HCT116 (cell line): ENCODE results near the gene DIAPH3. TPM values are rescaled to one million over a fixed set of nuclear protein-coding genes. Genes with fewer than 3 reads are reported as not detected.

ENCODE experiments used
- ATAC-seq: fragments of 200-7000 bp; cut with Tn5 transposase; 2 replicates; pipeline ENCODE4 v1.9.1; 2020; ENCODE audit warnings: mild to moderate bottlenecking, moderate library complexity
- BruUV-seq: library from RNA; stranded (reverse); fragments of 400-500 nt; replicated peaks from 2 replicates; lab custom pipeline; 2021; lab: Mats Ljungman, UMichigan
- CTCF ChIA-PET: fragments of 300-600 bp; sonication (Branson Sonifier 250); formaldehyde crosslinking; loops from one replicate; lab custom pipeline; 2021; ENCODE audit warnings: antibody characterized with exemption; lab: Charles Lee
- POLR2A ChIA-PET: fragments of 300-600, 350-600 bp; sonication (Branson Sonifier 250); formaldehyde crosslinking; loops from one replicate; lab custom pipeline; 2021; ENCODE audit warnings: antibody characterized with exemption; lab: Charles Lee
- RAD21 ChIA-PET, 2 experiments: fragments of 300-600 bp; sonication (Branson Sonifier 250); formaldehyde crosslinking; loops; one replicate each; lab custom pipeline; 2023; ENCODE audit warnings: low total read pairs in 2 of 2; ENCODE audit not compliant: uncharacterized antibody in 2 of 2, unreplicated experiment in 2 of 2, low non-redundant PET in 1 of 2; lab: Charles Lee
- DNase-seq: peaks from one replicate; pipeline ENCODE4 v3.0.0-alpha.2; 2010; ENCODE audit warnings: low read depth, low spot score
- H2AFZ ChIP-seq: fragments of 200-600 bp; shearing (Covaris generic), sonication (generic); 2 replicates; pipeline ENCODE4 v1.6.1; 2017; ENCODE audit warnings: low read depth, mixed run types, mixed read lengths, antibody characterized with exemption, low read length; ENCODE audit not compliant: poor library complexity, severe bottlenecking
- H3K27ac ChIP-seq: 2 replicates; pipeline ENCODE4 v1.5.1; 2012; ENCODE audit warnings: low read depth, low read length
- H3K27me3 ChIP-seq: fragments of 200-600 bp; sonication (generic); 2 replicates; pipeline ENCODE4 v1.6.1; 2016; ENCODE audit warnings: mixed run types, low read length, mixed read lengths; ENCODE audit not compliant: insufficient read depth
- H3K36me3 ChIP-seq, 2 experiments: fragments of 200-500 bp in 1 of 2; fragments of 200-600 bp in 1 of 2; sonication (Bioruptor generic) in 1 of 2; sonication (generic) in 1 of 2; 2 replicates each; pipeline versions ENCODE4 v1.5.1 to v1.6.1; 2014 to 2016; ENCODE audit warnings: low read length in 2 of 2, inconsistent platforms in 1 of 2, mixed read lengths in 1 of 2, mixed run types in 1 of 2; ENCODE audit not compliant: insufficient read depth in 2 of 2, control insufficient read depth in 1 of 2
- H3K4me1 ChIP-seq, 2 experiments: fragments of 200-600 bp in 1 of 2; sonication (generic) in 1 of 2; 2 replicates each; pipeline versions ENCODE4 v1.5.1 to v1.6.1; 2012 to 2017; ENCODE audit warnings: low read length in 2 of 2, inconsistent platforms in 1 of 2, mild to moderate bottlenecking in 1 of 2, mixed read lengths in 1 of 2, mixed run types in 1 of 2, moderate library complexity in 1 of 2; ENCODE audit not compliant: insufficient read depth in 2 of 2, control insufficient read depth in 1 of 2
- H3K4me2 ChIP-seq: fragments of 200-600 bp; sonication (generic); 2 replicates; pipeline ENCODE4 v1.6.1; 2017; ENCODE audit warnings: mixed run types, low read length, mixed read lengths
- H3K4me3 ChIP-seq, 2 experiments: fragments of 200-600 bp in 1 of 2; sonication (generic) in 1 of 2; replicated peaks in 1 of 2; 2 replicates each; pipeline ENCODE4 v1.5.1; 2011 to 2016; ENCODE audit warnings: low read length in 2 of 2, control low read depth in 1 of 2, low read depth in 1 of 2, mild to moderate bottlenecking in 1 of 2, mixed read lengths in 1 of 2, mixed run types in 1 of 2
- H3K79me2 ChIP-seq: fragments of 200-600 bp; sonication (generic); 2 replicates; pipeline ENCODE4 v1.6.1; 2017; ENCODE audit warnings: mild to moderate bottlenecking, mixed run types, low read length, moderate library complexity, mixed read lengths; ENCODE audit not compliant: insufficient read depth
- H3K9ac ChIP-seq: fragments of 200-600 bp; sonication (generic); 2 replicates; pipeline ENCODE4 v1.6.1; 2016; ENCODE audit warnings: low read length, mixed read lengths
- H3K9me2 ChIP-seq: fragments of 200-600 bp; sonication (generic), shearing (Covaris generic); 2 replicates; pipeline ENCODE4 v1.6.1; 2017; ENCODE audit warnings: mixed run types, mild to moderate bottlenecking, moderate library complexity; ENCODE audit not compliant: insufficient read depth
- H3K9me3 ChIP-seq, 2 experiments: fragments of 200-500 bp in 1 of 2; fragments of 200-600 bp in 1 of 2; sonication (Bioruptor generic) in 1 of 2; sonication (generic) in 1 of 2; 2 replicates each; pipeline ENCODE4 v1.6.1; 2014 to 2017; ENCODE audit warnings: low read length in 2 of 2, mixed read lengths in 2 of 2, inconsistent platforms in 1 of 2, low read depth in 1 of 2, mild to moderate bottlenecking in 1 of 2, mixed run types in 1 of 2, moderate library complexity in 1 of 2; ENCODE audit not compliant: control insufficient read depth in 1 of 2, insufficient read depth in 1 of 2
- H4K20me1 ChIP-seq: fragments of 200-600 bp; sonication (generic), shearing (Covaris generic); 2 replicates; pipeline ENCODE4 v1.6.1; 2017; ENCODE audit warnings: mixed run types, mild to moderate bottlenecking, moderate library complexity; ENCODE audit not compliant: insufficient read depth
- CBX3 ChIP-seq: IDR thresholded peaks from 2 replicates; pipeline ENCODE4 v1.6.1; 2012; ENCODE audit warnings: low read depth
- EGR1 ChIP-seq: IDR thresholded peaks from 2 replicates; pipeline ENCODE4 v1.6.1; 2012; ENCODE audit warnings: low read depth
- EZH2 ChIP-seq: fragments of 200-600 bp; sonication (generic); IDR thresholded peaks from 2 replicates; pipeline ENCODE4 v1.6.1; 2017; ENCODE audit warnings: antibody characterized with exemption, mixed run types
- EZH2phosphoT487 ChIP-seq: fragments of 200-600 bp; IDR thresholded peaks from 2 replicates; pipeline ENCODE4 v1.6.1; 2018; ENCODE audit warnings: antibody characterized with exemption, borderline replicate concordance
- FOSL1 ChIP-seq: IDR thresholded peaks from 2 replicates; pipeline ENCODE4 v1.6.1; 2012; ENCODE audit warnings: low read depth
- POLR2A ChIP-seq: IDR thresholded peaks from 2 replicates; pipeline ENCODE4 v1.7.0; 2011; ENCODE audit warnings: borderline replicate concordance; ENCODE audit not compliant: insufficient read depth, insufficient read length; ENCODE audit errors: extremely low read depth
- POLR2AphosphoS5 ChIP-seq: IDR thresholded peaks from 2 replicates; pipeline ENCODE4 v1.6.1; 2011; ENCODE audit warnings: mild to moderate bottlenecking, low read depth, low read length, moderate library complexity
- RAD21 ChIP-seq: IDR thresholded peaks from 2 replicates; pipeline ENCODE4 v1.6.1; 2012; ENCODE audit warnings: low read depth, mild to moderate bottlenecking
- SP1 ChIP-seq: IDR thresholded peaks from 2 replicates; pipeline ENCODE4 v1.6.1; 2012; ENCODE audit warnings: low read depth
- SRF ChIP-seq: IDR thresholded peaks from 2 replicates; pipeline ENCODE4 v1.6.1; 2012; ENCODE audit warnings: low read depth
- YY1 ChIP-seq: IDR thresholded peaks from 2 replicates; pipeline ENCODE4 v1.6.1; 2011; ENCODE audit warnings: low read length, low read depth, moderate library complexity, mild to moderate bottlenecking; ENCODE audit not compliant: insufficient replicate concordance; ENCODE audit errors: extremely low read depth
- ZBTB33 ChIP-seq: IDR thresholded peaks from 2 replicates; pipeline ENCODE4 v1.6.1; 2011; ENCODE audit warnings: mild to moderate bottlenecking, low read length, moderate library complexity; ENCODE audit not compliant: insufficient replicate concordance; ENCODE audit errors: extremely low read depth
- ZNF274 ChIP-seq: fragments of 200-500 bp; sonication (Bioruptor generic); IDR thresholded peaks from 2 replicates; pipeline ENCODE4 v1.6.1; 2014; ENCODE audit warnings: mild to moderate bottlenecking, low read depth, low read length, inconsistent platforms
- intact Hi-C: fragments of 100-400 bp; cut with micrococcal nuclease; formaldehyde crosslinking; loops from 2 replicates; pipeline ENCODE4 v1.10.0; 2022
- total RNA-seq: library from RNA; stranded (reverse); gene quantifications from one replicate; pipeline ENCODE4 v1.2.1, GENCODE V29; 2021; ENCODE audit not compliant: unreplicated experiment
- TF ChIP-seq, protein P1 (sequence below), 3 experiments: fragments of 200-600 bp in 1 of 3; sonication (generic) in 1 of 3; IDR thresholded peaks in 2 of 3; conservative IDR thresholded peaks in 1 of 3; 2 replicates each; pipeline ENCODE4 v1.5.1; 2012 to 2017; ENCODE audit warnings: low read depth in 2 of 3, low read length in 2 of 3, antibody characterized with exemption in 1 of 3, borderline replicate concordance in 1 of 3, control low read depth in 1 of 3, mild to moderate bottlenecking in 1 of 3, mixed read lengths in 1 of 3, mixed run types in 1 of 3, moderate library complexity in 1 of 3; ENCODE audit not compliant: insufficient read depth in 1 of 3
- TF ChIP-seq, protein P2 (sequence below): IDR thresholded peaks from 2 replicates; pipeline ENCODE4 v1.6.1; 2012
- TF ChIP-seq, protein P3 (sequence below): IDR thresholded peaks from 2 replicates; pipeline ENCODE4 v1.6.1; 2012; ENCODE audit warnings: low read depth

DIAPH3 gene
- total RNA-seq, 1 experiment from 2014 or later, result 22.8 TPM

- no peak for TF ChIP-seq POLR2AphosphoS5
- no peak for TF ChIP-seq ZNF274
- TF ChIP-seq EZH2phosphoT487, result no peak
- no peak for TF ChIP-seq POLR2A
- TF ChIP-seq YY1, result no peak
- TF ChIP-seq SP1, result no peak
- no peak for TF ChIP-seq FOSL1
- TF ChIP-seq, protein P1, sequence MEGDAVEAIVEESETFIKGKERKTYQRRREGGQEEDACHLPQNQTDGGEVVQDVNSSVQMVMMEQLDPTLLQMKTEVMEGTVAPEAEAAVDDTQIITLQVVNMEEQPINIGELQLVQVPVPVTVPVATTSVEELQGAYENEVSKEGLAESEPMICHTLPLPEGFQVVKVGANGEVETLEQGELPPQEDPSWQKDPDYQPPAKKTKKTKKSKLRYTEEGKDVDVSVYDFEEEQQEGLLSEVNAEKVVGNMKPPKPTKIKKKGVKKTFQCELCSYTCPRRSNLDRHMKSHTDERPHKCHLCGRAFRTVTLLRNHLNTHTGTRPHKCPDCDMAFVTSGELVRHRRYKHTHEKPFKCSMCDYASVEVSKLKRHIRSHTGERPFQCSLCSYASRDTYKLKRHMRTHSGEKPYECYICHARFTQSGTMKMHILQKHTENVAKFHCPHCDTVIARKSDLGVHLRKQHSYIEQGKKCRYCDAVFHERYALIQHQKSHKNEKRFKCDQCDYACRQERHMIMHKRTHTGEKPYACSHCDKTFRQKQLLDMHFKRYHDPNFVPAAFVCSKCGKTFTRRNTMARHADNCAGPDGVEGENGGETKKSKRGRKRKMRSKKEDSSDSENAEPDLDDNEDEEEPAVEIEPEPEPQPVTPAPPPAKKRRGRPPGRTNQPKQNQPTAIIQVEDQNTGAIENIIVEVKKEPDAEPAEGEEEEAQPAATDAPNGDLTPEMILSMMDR (IDR thresholded peaks at IDR 0.05 in 2 of 3, conservative IDR thresholded peaks at IDR 0.05 in 1 of 3; ENCODE audit: borderline replicate concordance in 1 of 3, insufficient read depth in 1 of 3, low read depth in 2 of 3, low read length in 2 of 3), result no peak
- TF ChIP-seq SRF, result no peak
Observed at GRCh38 chr13:59856281-59856810, 307.4 kb downstream of the DIAPH3 start (continued).

DNA sequence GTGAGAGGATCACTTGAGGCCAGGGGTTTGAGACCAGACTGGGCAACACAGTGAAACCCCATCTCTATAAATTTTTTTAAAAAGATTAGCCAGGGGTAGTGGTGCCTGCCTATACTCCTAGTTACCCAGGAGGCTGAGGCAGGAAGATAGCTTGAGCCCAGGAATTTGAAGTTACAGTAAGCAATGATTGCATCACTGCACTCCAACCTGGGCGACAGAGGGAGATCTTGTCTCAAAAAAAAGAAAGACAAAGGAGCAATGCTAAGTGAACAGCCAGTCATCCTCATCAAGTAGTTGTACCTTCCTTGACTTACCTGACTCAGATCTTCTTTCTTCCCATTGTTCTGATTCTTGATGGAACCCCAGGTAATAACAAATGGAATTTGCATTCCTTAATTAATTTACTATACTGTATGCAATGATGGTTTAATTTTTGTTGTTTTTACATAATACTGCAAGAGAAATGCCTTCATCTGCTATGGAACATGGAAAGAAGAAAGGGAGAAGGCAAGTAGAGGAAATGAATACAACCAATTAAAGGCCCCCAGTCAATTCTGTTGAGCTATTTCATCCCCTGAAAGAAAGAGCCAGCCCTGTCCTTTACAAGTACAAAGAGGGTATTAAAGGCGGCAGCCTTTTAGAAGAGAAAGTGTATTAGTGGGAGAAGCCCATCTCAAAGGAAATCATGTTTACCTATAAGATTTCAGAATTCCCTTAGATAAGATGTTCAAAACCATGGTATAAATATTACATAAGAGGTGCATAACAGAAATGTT, 316.7 kb downstream of the DIAPH3 start:
- no peak for ATAC-seq
- TF ChIP-seq SRF, result no peak
- TF ChIP-seq, protein P2, sequence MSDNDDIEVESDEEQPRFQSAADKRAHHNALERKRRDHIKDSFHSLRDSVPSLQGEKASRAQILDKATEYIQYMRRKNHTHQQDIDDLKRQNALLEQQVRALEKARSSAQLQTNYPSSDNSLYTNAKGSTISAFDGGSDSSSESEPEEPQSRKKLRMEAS, result no peak
- TF ChIP-seq POLR2A, result no peak
- TF ChIP-seq FOSL1, result no peak
- TF ChIP-seq, protein P3, sequence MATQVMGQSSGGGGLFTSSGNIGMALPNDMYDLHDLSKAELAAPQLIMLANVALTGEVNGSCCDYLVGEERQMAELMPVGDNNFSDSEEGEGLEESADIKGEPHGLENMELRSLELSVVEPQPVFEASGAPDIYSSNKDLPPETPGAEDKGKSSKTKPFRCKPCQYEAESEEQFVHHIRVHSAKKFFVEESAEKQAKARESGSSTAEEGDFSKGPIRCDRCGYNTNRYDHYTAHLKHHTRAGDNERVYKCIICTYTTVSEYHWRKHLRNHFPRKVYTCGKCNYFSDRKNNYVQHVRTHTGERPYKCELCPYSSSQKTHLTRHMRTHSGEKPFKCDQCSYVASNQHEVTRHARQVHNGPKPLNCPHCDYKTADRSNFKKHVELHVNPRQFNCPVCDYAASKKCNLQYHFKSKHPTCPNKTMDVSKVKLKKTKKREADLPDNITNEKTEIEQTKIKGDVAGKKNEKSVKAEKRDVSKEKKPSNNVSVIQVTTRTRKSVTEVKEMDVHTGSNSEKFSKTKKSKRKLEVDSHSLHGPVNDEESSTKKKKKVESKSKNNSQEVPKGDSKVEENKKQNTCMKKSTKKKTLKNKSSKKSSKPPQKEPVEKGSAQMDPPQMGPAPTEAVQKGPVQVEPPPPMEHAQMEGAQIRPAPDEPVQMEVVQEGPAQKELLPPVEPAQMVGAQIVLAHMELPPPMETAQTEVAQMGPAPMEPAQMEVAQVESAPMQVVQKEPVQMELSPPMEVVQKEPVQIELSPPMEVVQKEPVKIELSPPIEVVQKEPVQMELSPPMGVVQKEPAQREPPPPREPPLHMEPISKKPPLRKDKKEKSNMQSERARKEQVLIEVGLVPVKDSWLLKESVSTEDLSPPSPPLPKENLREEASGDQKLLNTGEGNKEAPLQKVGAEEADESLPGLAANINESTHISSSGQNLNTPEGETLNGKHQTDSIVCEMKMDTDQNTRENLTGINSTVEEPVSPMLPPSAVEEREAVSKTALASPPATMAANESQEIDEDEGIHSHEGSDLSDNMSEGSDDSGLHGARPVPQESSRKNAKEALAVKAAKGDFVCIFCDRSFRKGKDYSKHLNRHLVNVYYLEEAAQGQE, result no peak
- TF ChIP-seq CBX3, result no peak
- no peak for TF ChIP-seq RAD21
- TF ChIP-seq EGR1, result no peak
- TF ChIP-seq EZH2, result no peak
- TF ChIP-seq EZH2phosphoT487, result no peak
- no peak for TF ChIP-seq ZBTB33

More for the DNA sequence above, 316.7 kb downstream of the DIAPH3 start:
- DNase-seq, result no peak
- Histone ChIP-seq H3K9me2 (no peaks in the 10 kb centered on the region), H2AFZ (no peak overlapping the region), H3K4me2 (no peak overlapping the region), H3K9me3 (no peaks in the 10 kb centered on the region), H3K27ac (no peak overlapping the region), H4K20me1 (no peaks in the 10 kb centered on the region), H3K4me1 (no peaks in the 10 kb centered on the region), H3K36me3 (no peaks in the 10 kb centered on the region), H3K4me3 (no peak overlapping the region), H3K79me2 (no peaks in the 10 kb centered on the region), H3K9ac (no peak overlapping the region), H3K27me3 (no peaks in the 10 kb centered on the region)
- no TSS peak for BruUV-seq
- CTCF ChIA-PET, result no interaction called here
- RAD21 ChIA-PET, result no interaction called here
- POLR2A ChIA-PET, result no interaction called here
- intact Hi-C loops, result no loop called here
